CD4-positive, alpha-beta T cell (primary cell): ENCODE results near the gene BGN. TPM values are rescaled to one million over a fixed set of nuclear protein-coding genes. Genes with fewer than 3 reads are reported as not detected.

Experiments used
- ATAC-seq: fragments of 200-7000 bp; cut with Tn5 transposase; one replicate; pipeline ENCODE4 v1.10.0; 2022; ENCODE audit warnings: mild to moderate bottlenecking; ENCODE audit not compliant: poor library complexity
- CTCF ChIA-PET: fragments of 350-600 bp; sonication (Branson Sonifier 250); formaldehyde crosslinking; loops from one replicate; lab custom pipeline; 2021; ENCODE audit warnings: antibody characterized with exemption, inconsistent platforms; lab: Charles Lee
- POLR2A ChIA-PET: fragments of 350-600 bp; sonication (Branson Sonifier 250); formaldehyde crosslinking; loops from one replicate; lab custom pipeline; 2021; ENCODE audit warnings: antibody characterized with exemption, inconsistent platforms; lab: Charles Lee
- DNase-seq, 14 experiments: peaks; one replicate each; pipeline ENCODE4 v3.0.0-alpha.2; 2013 to 2020; ENCODE audit warnings: mixed read lengths in 2 of 14
- H3K27ac ChIP-seq, 2 donors: one replicate each; pipeline versions ENCODE4 v1.5.1 to v1.7.0; 2013; ENCODE audit warnings: low read length in 2 of 2, low read depth in 1 of 2, mild to moderate bottlenecking in 1 of 2
- H3K27me3 ChIP-seq, 2 experiments: 1 replicate in 1 of 2; 2 replicates in 1 of 2; pipeline versions ENCODE4 v1.6.1 to v1.7.0; 2013; ENCODE audit warnings: low read length in 2 of 2, control low read depth in 1 of 2, mild to moderate bottlenecking in 1 of 2, moderate library complexity in 1 of 2; ENCODE audit not compliant: insufficient read depth in 2 of 2, control insufficient read depth in 1 of 2
- H3K36me3 ChIP-seq: one replicate; pipeline ENCODE4 v1.6.1; 2013; ENCODE audit warnings: low read length, control low read depth; ENCODE audit not compliant: insufficient read depth
- H3K4me1 ChIP-seq: one replicate; pipeline ENCODE4 v1.6.1; 2013; ENCODE audit warnings: low read length, control low read depth; ENCODE audit not compliant: insufficient read depth
- H3K4me3 ChIP-seq: one replicate; pipeline ENCODE4 v1.5.1; 2013; ENCODE audit warnings: mild to moderate bottlenecking, low read length, moderate library complexity
- H3K9me3 ChIP-seq, 2 experiments: 1 replicate in 1 of 2; 2 replicates in 1 of 2; pipeline versions ENCODE4 v1.6.1 to v1.7.0; 2013; ENCODE audit warnings: low read length in 2 of 2, mild to moderate bottlenecking in 2 of 2, control low read depth in 1 of 2, moderate library complexity in 1 of 2; ENCODE audit not compliant: control insufficient read depth in 1 of 2, insufficient read depth in 1 of 2
- H3K27ac Mint-ChIP-seq: one replicate; pipeline ENCODE4 v1.8.0; 2020; ENCODE audit warnings: mixed read lengths
- H3K27me3 Mint-ChIP-seq: one replicate; pipeline ENCODE4 v1.8.0; 2021; ENCODE audit warnings: mixed read lengths
- H3K36me3 Mint-ChIP-seq: one replicate; pipeline ENCODE4 v1.8.0; 2021; ENCODE audit warnings: low read depth, mixed read lengths
- H3K4me1 Mint-ChIP-seq: one replicate; pipeline ENCODE4 v1.8.0; 2021; ENCODE audit warnings: low read depth, mixed read lengths
- H3K4me3 Mint-ChIP-seq: one replicate; pipeline ENCODE4 v1.8.0; 2020; ENCODE audit warnings: mild to moderate bottlenecking, mixed read lengths
- H3K9me3 Mint-ChIP-seq: one replicate; pipeline ENCODE4 v1.8.0; 2020; ENCODE audit warnings: mixed read lengths
- intact Hi-C, 2 experiments: fragments of 100-400 bp; cut with DNase I in 1 of 2; cut with micrococcal nuclease in 1 of 2; formaldehyde crosslinking; loops; one replicate each; pipeline versions ENCODE4 v1.15.1 to v1.9.0; 2023 to 2025; cut with DNase I, micrococcal nuclease
- total RNA-seq, 174 experiments: library from RNA in 2 of 174; stranded (reverse) in 2 of 174; gene quantifications; one replicate each; pipeline ENCODE4 v1.2.3 and lab custom pipeline; 2021 to 2026
- TF ChIP-seq, protein P1 (sequence below): fragments of 200-600 bp; IDR thresholded peaks from one replicate; pipeline ENCODE4 v1.8.0; 2022; ENCODE audit warnings: antibody characterized with exemption, mild to moderate bottlenecking

Gene BGN
- total RNA-seq, 2 experiments from 2014 or later, result not detected

- Mint-ChIP-seq H3K9me3 (no peaks in the 10 kb centered on the region), H3K36me3 (peaks cover 39% of the 10 kb centered on the region), H3K4me3 (no peak overlapping the region), H3K27me3 (no peaks in the 10 kb centered on the region), H3K4me1 (no peaks in the 10 kb centered on the region), H3K27ac (no peak overlapping the region)
- intact Hi-C loops, result no loop called here
- H3K9me3 ChIP-seq, result no peaks in the 10 kb centered on the region
- no peak overlapping the region for H3K27ac ChIP-seq
- ChIA-PET CTCF (no interaction called here), POLR2A (no interaction called here)
- peaks cover 35% of the 10 kb centered on the region for H3K36me3 ChIP-seq
- TF ChIP-seq, protein P1, sequence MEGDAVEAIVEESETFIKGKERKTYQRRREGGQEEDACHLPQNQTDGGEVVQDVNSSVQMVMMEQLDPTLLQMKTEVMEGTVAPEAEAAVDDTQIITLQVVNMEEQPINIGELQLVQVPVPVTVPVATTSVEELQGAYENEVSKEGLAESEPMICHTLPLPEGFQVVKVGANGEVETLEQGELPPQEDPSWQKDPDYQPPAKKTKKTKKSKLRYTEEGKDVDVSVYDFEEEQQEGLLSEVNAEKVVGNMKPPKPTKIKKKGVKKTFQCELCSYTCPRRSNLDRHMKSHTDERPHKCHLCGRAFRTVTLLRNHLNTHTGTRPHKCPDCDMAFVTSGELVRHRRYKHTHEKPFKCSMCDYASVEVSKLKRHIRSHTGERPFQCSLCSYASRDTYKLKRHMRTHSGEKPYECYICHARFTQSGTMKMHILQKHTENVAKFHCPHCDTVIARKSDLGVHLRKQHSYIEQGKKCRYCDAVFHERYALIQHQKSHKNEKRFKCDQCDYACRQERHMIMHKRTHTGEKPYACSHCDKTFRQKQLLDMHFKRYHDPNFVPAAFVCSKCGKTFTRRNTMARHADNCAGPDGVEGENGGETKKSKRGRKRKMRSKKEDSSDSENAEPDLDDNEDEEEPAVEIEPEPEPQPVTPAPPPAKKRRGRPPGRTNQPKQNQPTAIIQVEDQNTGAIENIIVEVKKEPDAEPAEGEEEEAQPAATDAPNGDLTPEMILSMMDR, result no peak
- no peaks in the 10 kb centered on the region for H3K27me3 ChIP-seq
- no peak overlapping the region for H3K4me3 ChIP-seq
- ATAC-seq, result no peak
- H3K4me1 ChIP-seq, result no peaks in the 10 kb centered on the region
- no peak for DNase-seq
Observed at GRCh38 chrX:153457827-153458466, 36.8 kb upstream of the BGN start.

DNA sequence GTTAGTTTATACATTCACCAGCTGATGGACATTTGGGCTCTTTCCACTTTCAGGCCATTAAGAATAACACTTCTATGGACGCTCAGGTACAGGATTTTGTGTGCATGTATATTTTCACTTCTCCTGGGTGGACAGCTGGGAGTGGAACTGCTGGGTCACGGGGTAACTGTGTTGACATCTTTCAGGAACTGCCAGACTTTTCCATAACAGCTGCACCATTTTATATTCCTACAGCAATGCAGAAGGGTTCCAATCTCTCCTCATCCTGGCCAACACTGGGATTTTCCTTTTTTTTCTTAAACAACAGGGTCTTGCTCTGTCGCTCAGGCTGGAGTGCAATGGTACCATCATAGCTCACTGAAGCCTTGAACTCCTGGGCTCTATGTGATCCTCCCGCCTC, 36.3 kb upstream of the BGN start:
- ATAC-seq (no peak), DNase-seq (no peak)
- TF ChIP-seq, protein P1, result no peak
- no peaks in the 10 kb centered on the region for H3K9me3 Mint-ChIP-seq
- Histone ChIP-seq H3K27me3 (no peaks in the 10 kb centered on the region), H3K4me3 (no peak overlapping the region), H3K36me3 (peaks cover 35% of the 10 kb centered on the region), H3K9me3 (no peaks in the 10 kb centered on the region), H3K4me1 (no peaks in the 10 kb centered on the region), H3K27ac (no peak overlapping the region)
- ChIA-PET POLR2A (no interaction called here), CTCF (no interaction called here)
- no peaks in the 10 kb centered on the region for H3K4me1 Mint-ChIP-seq
- H3K36me3 Mint-ChIP-seq, result peaks cover 34% of the 10 kb centered on the region
- no peak overlapping the region for H3K27ac Mint-ChIP-seq
- intact Hi-C loops, result no loop called here
- H3K27me3 Mint-ChIP-seq, result no peaks in the 10 kb centered on the region
- H3K4me3 Mint-ChIP-seq, result no peak overlapping the region

DNA sequence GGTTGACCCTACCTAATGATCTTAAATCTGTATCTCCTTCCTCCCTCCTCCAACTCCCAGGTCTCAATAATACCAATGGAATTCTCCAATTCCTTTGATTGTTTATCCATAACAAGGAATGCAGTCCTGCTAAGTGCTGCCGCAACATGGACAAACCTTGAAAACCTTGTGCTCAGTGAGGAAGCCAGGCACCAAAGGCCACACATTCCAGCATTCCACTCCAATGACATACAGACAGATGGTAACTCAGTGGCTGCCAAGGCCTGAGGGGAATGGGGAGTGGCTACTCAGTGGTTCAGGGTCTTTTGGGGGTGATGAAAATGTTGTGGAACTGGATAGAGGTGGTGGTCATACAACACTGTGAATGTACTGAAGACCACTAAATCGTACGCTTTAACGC, 34.8 kb upstream of the BGN start:
- Histone ChIP-seq H3K27ac (no peak overlapping the region), H3K4me1 (no peaks in the 10 kb centered on the region), H3K9me3 (no peaks in the 10 kb centered on the region), H3K4me3 (no peak overlapping the region), H3K27me3 (no peaks in the 10 kb centered on the region), H3K36me3 (peaks cover 41% of the 10 kb centered on the region)
- CTCF ChIA-PET, result interaction anchor here (1.4 kb wide), 1 partner anchor 47 kb away, joined by 7 read pairs; no protein-coding TSS in a partner anchor
- TF ChIP-seq, protein P1, result no peak
- Mint-ChIP-seq H3K27me3 (no peaks in the 10 kb centered on the region), H3K4me1 (no peaks in the 10 kb centered on the region), H3K9me3 (no peaks in the 10 kb centered on the region), H3K27ac (no peak overlapping the region), H3K4me3 (no peak overlapping the region), H3K36me3 (peaks cover 42% of the 10 kb centered on the region)
- POLR2A ChIA-PET, result no interaction called here
- no peak for DNase-seq
- intact Hi-C loops, result loop anchor here in 1 of 2 experiments (2.0 kb wide), 1 partner anchor 47 kb away; no protein-coding TSS in a partner anchor
- no peak for ATAC-seq
